HepG2 (cell line): Measurements from ENCODE around the gene PLXNB2. TPM values are rescaled to one million over a fixed set of nuclear protein-coding genes. Genes with fewer than 3 reads are reported as not detected.

ENCODE experiments used
- AGO2 ChIP-seq: fragments of 200-400 bp; formaldehyde crosslinking; optimal IDR thresholded peaks from 2 replicates; pipeline ENCODE3; 2017; ENCODE audit warnings: mild to moderate bottlenecking, low read depth, low read length, moderate library complexity
- ATF1 ChIP-seq: IDR thresholded peaks from 2 replicates; pipeline ENCODE4 v1.6.1; 2016; ENCODE audit warnings: mild to moderate bottlenecking, control low read depth
- HDAC6 ChIP-seq: fragments of 200-600 bp; sonication (generic); IDR thresholded peaks from 2 replicates; pipeline ENCODE4 v1.7.0; 2017; ENCODE audit warnings: mild to moderate bottlenecking, antibody characterized with exemption, low read length, low read depth
- KLF15 ChIP-seq: sonication (generic); formaldehyde crosslinking; IDR thresholded peaks from 2 replicates; pipeline ENCODE4 v1.8.1; 2023; ENCODE audit warnings: borderline replicate concordance, mild to moderate bottlenecking, inconsistent platforms, missing genetic modification reagents, mixed read lengths
- KMT2B ChIP-seq: IDR thresholded peaks from 2 replicates; pipeline ENCODE4 v1.6.1; 2016; ENCODE audit warnings: missing genetic modification reagents, missing compliant biosample characterization
- NFKB2 ChIP-seq: sonication (generic); formaldehyde crosslinking; IDR thresholded peaks from 2 replicates; pipeline ENCODE4 v1.4.0; 2020; ENCODE audit warnings: missing genetic modification reagents, borderline replicate concordance
- PAF1 ChIP-seq: IDR thresholded peaks from 2 replicates; pipeline ENCODE4 v1.6.1; 2016; ENCODE audit warnings: missing genetic modification reagents, missing compliant biosample characterization
- POLR2AphosphoS2 ChIP-seq: IDR thresholded peaks from 2 replicates; pipeline ENCODE4 v1.6.1; 2011; ENCODE audit warnings: low read depth, low read length, improper control_type of control experiment
- POLR2AphosphoS5 ChIP-seq: IDR thresholded peaks from 2 replicates; pipeline ENCODE4 v1.6.1; 2012; ENCODE audit warnings: low read depth, low read length
- RBAK ChIP-seq: sonication (generic); formaldehyde crosslinking; IDR thresholded peaks from 2 replicates; pipeline ENCODE4 v1.5.1; 2020; ENCODE audit warnings: mild to moderate bottlenecking, missing genetic modification reagents
- TIGD3 ChIP-seq: sonication (generic); formaldehyde crosslinking; IDR thresholded peaks from 2 replicates; pipeline ENCODE4 v1.5.1; 2020; ENCODE audit warnings: mild to moderate bottlenecking, missing genetic modification reagents, borderline replicate concordance
- TOE1 ChIP-seq: sonication (generic); formaldehyde crosslinking; IDR thresholded peaks from 2 replicates; pipeline ENCODE4 v1.4.0; 2020; ENCODE audit warnings: mild to moderate bottlenecking, missing genetic modification reagents
- TSC22D2 ChIP-seq: sonication (generic); formaldehyde crosslinking; IDR thresholded peaks from 2 replicates; pipeline ENCODE4 v1.5.1; 2020; ENCODE audit warnings: missing genetic modification reagents, mild to moderate bottlenecking, borderline replicate concordance
- WIZ ChIP-seq: sonication (generic); formaldehyde crosslinking; IDR thresholded peaks from 2 replicates; pipeline ENCODE4 v1.5.1; 2020; ENCODE audit warnings: mild to moderate bottlenecking, missing genetic modification reagents
- ZBTB14 ChIP-seq: sonication (generic); formaldehyde crosslinking; IDR thresholded peaks from 2 replicates; pipeline ENCODE4 v1.4.0; 2020; ENCODE audit warnings: missing genetic modification reagents
- ZC3H4 ChIP-seq: sonication (generic); formaldehyde crosslinking; IDR thresholded peaks from 2 replicates; pipeline ENCODE4 v1.4.0; 2020; ENCODE audit warnings: missing genetic modification reagents, borderline replicate concordance
- ZFP1 ChIP-seq: IDR thresholded peaks from 2 replicates; pipeline ENCODE4 v1.6.1; 2016
- ZNF280D ChIP-seq: sonication (generic); formaldehyde crosslinking; IDR thresholded peaks from 2 replicates; pipeline ENCODE4 v1.5.1; 2020; ENCODE audit warnings: mild to moderate bottlenecking, missing genetic modification reagents
- ZNF816 ChIP-seq: sonication (generic); formaldehyde crosslinking; IDR thresholded peaks from 2 replicates; pipeline ENCODE4 v1.8.0; 2022; ENCODE audit warnings: missing genetic modification reagents, mild to moderate bottlenecking, borderline replicate concordance
- polyA plus RNA-seq, 8 experiments: library from polyadenylated mRNA; depleted of rRNA in 3 of 8; stranded (reverse) in 7 of 8; unstranded in 1 of 8; fragments of >200 nt; fragmentation: Illumina TruSeq in 4 of 8; extraction: Trizol in 4 of 8; gene quantifications; 2 replicates each; pipeline versions ENCODE4 v1.2.1 to v1.2.3, GENCODE V29; 2011 to 2016; ENCODE audit warnings: low read depth in 4 of 8, missing spikeins in 1 of 8, mixed read lengths in 1 of 8; ENCODE audit not compliant: insufficient read depth in 1 of 8
- total RNA-seq, 5 experiments: library from RNA; depleted of rRNA; stranded (reverse); fragments of >200 nt; fragmentation: Illumina TruSeq; extraction: Trizol; gene quantifications; 2 replicates each; pipeline ENCODE4 v1.2.3, GENCODE V29; 2016; ENCODE audit warnings: low read depth in 1 of 5
- TF ChIP-seq, protein P1 (sequence below): sonication (generic); formaldehyde crosslinking; conservative IDR thresholded peaks from 2 replicates; pipeline ENCODE4 v1.8.0; 2022; ENCODE audit warnings: mild to moderate bottlenecking, moderate library complexity, missing genetic modification reagents
- TF ChIP-seq, protein P2 (sequence below): sonication (generic); formaldehyde crosslinking; conservative IDR thresholded peaks from 2 replicates; pipeline ENCODE4 v1.8.1; 2023; ENCODE audit warnings: missing genetic modification reagents

Gene PLXNB2
- total and polyA plus RNA-seq, 2 of the 13 experiments (the other 11 are each of a cell fraction or from before 2014, with no cell fraction given) = 32.6 to 68.9 TPM

GRCh38 chr22:50270666-50271394, 36.6 kb downstream of the PLXNB2 start (continued):
- TF ChIP-seq TIGD3 (CRISPR knock-in tag) (no peak), ZNF816 (CRISPR knock-in tag) (no peak), TOE1 (CRISPR knock-in tag) (no peak), ZC3H4 (CRISPR knock-in tag) (no peak), RBAK (CRISPR knock-in tag) (no peak), TSC22D2 (CRISPR knock-in tag) (peak; percentile 95), NFKB2 (CRISPR knock-in tag) (peak; percentile 96), HDAC6 (no peak), AGO2 (no peak), ZNF280D (CRISPR knock-in tag) (no peak; the same call in 1 of the 2 replicates), ZBTB14 (CRISPR knock-in tag) (no peak), ZFP1 (CRISPR knock-in tag) (no peak), POLR2AphosphoS5 (no peak), ATF1 (CRISPR knock-in tag) (no peak), POLR2AphosphoS2 (no peak), WIZ (peak; percentile 95; the same call in 1 of the 2 replicates), KLF15 (CRISPR knock-in tag) (peak; percentile 19; the same call in 1 of the 2 replicates), PAF1 (CRISPR knock-in tag) (no peak), KMT2B (peak; percentile 68)
- TF ChIP-seq, protein P1, sequence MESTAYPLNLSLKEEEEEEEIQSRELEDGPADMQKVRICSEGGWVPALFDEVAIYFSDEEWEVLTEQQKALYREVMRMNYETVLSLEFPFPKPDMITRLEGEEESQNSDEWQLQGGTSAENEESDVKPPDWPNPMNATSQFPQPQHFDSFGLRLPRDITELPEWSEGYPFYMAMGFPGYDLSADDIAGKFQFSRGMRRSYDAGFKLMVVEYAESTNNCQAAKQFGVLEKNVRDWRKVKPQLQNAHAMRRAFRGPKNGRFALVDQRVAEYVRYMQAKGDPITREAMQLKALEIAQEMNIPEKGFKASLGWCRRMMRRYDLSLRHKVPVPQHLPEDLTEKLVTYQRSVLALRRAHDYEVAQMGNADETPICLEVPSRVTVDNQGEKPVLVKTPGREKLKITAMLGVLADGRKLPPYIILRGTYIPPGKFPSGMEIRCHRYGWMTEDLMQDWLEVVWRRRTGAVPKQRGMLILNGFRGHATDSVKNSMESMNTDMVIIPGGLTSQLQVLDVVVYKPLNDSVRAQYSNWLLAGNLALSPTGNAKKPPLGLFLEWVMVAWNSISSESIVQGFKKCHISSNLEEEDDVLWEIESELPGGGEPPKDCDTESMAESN = peak; percentile 69; the same call in 1 of the 2 replicates
- TF ChIP-seq, protein P2, sequence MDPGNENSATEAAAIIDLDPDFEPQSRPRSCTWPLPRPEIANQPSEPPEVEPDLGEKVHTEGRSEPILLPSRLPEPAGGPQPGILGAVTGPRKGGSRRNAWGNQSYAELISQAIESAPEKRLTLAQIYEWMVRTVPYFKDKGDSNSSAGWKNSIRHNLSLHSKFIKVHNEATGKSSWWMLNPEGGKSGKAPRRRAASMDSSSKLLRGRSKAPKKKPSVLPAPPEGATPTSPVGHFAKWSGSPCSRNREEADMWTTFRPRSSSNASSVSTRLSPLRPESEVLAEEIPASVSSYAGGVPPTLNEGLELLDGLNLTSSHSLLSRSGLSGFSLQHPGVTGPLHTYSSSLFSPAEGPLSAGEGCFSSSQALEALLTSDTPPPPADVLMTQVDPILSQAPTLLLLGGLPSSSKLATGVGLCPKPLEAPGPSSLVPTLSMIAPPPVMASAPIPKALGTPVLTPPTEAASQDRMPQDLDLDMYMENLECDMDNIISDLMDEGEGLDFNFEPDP (CRISPR knock-in tag) = no peak
